IPS-NIHi7 (cell line): Measurements from ENCODE around the gene LYRM4.
"Not testable (repeated sequence)": the region's sequence is repeated elsewhere in the genome, so short reads cannot be mapped to it uniquely, and the experiment has no call there.

Experiments
- DNase-seq: peaks from one replicate; pipeline ENCODE4 v3.0.0; 2012; ENCODE audit warnings: mixed read lengths; ENCODE audit errors: extremely low spot score

Gene LYRM4

GRCh38 chr6:5122504-5123112 is 138.1 kb downstream of the LYRM4 start:
- DNase-seq = no peak

- DNase-seq = no peak
Measured at GRCh38 chr6:5121956-5122355, 138.8 kb downstream of the LYRM4 start.

GRCh38 chr6:5121479-5121878 is 139.3 kb downstream of the LYRM4 start:
- no peak for DNase-seq

- DNase-seq = not testable (repeated sequence)
Measured at GRCh38 chr6:5120543-5120942, 140.2 kb downstream of the LYRM4 start.

- no peak for DNase-seq
Measured at GRCh38 chr6:5120011-5120410, 140.7 kb downstream of the LYRM4 start.

GRCh38 chr6:5119090-5119951 is 141.4 kb downstream of the LYRM4 start:
- DNase-seq = no peak

GRCh38 chr6:5116243-5116991 is 144.3 kb downstream of the LYRM4 start:
- DNase-seq = no peak

- DNase-seq = no peak
Measured at GRCh38 chr6:5115168-5115567, 145.6 kb downstream of the LYRM4 start.

GRCh38 chr6:5113096-5113495 is 147.7 kb downstream of the LYRM4 start:
- no peak for DNase-seq

GRCh38 chr6:5112066-5112799 is 148.5 kb downstream of the LYRM4 start:
- DNase-seq = no peak

GRCh38 chr6:5111626-5112025 is 149.1 kb downstream of the LYRM4 start:
- no peak for DNase-seq

GRCh38 chr6:5110246-5110645 is 150.5 kb downstream of the LYRM4 start:
- no peak for DNase-seq

- DNase-seq = no peak
Measured at GRCh38 chr6:5109436-5109835, 151.3 kb downstream of the LYRM4 start.

GRCh38 chr6:5108536-5109150 is 152.1 kb downstream of the LYRM4 start:
- DNase-seq = no peak

- no peak for DNase-seq
Measured at GRCh38 chr6:5108068-5108467, 152.7 kb downstream of the LYRM4 start.

- no peak for DNase-seq
Measured at GRCh38 chr6:5107341-5107740, 153.4 kb downstream of the LYRM4 start.

- DNase-seq = no peak
Measured at GRCh38 chr6:5105146-5105545, 155.6 kb downstream of the LYRM4 start.

- no peak for DNase-seq
Measured at GRCh38 chr6:5104667-5105066, 156.1 kb downstream of the LYRM4 start.

- DNase-seq = no peak
Measured at GRCh38 chr6:5103250-5103649, 157.5 kb downstream of the LYRM4 start.

GRCh38 chr6:5102267-5102970 is 158.3 kb downstream of the LYRM4 start:
- DNase-seq = no peak

- DNase-seq = no peak
Measured at GRCh38 chr6:5100806-5101205, 159.9 kb downstream of the LYRM4 start.
